Hypothalamus (tissue), 51 donors: Measurements from ENCODE around the gene MAN1C1.

Experiments used
- DNase-seq, 51 donors: peaks; one replicate each; lab custom pipeline; 2025; lab: John Stamatoyannopoulos, UW

The MAN1C1 gene

GRCh38 chr1:25616095-25616986 is at the start of gene MAN1C1:
Gene MAN1C1, plus strand, starts transcription at chr1:25616791. Its CDS starts 1,007 bp downstream, at chr1:25617798.
- DNase-seq = peak; percentile 43 to 97 (median 89)

GRCh38 chr1:25567710-25568089 is 48.9 kb upstream of the MAN1C1 start:
- no peak for DNase-seq

- peak in 10 of 51 donors; percentile 18 to 68 (median 35) for DNase-seq
Observed at GRCh38 chr1:25568090-25568833, 48.3 kb upstream of the MAN1C1 start.

DNA sequence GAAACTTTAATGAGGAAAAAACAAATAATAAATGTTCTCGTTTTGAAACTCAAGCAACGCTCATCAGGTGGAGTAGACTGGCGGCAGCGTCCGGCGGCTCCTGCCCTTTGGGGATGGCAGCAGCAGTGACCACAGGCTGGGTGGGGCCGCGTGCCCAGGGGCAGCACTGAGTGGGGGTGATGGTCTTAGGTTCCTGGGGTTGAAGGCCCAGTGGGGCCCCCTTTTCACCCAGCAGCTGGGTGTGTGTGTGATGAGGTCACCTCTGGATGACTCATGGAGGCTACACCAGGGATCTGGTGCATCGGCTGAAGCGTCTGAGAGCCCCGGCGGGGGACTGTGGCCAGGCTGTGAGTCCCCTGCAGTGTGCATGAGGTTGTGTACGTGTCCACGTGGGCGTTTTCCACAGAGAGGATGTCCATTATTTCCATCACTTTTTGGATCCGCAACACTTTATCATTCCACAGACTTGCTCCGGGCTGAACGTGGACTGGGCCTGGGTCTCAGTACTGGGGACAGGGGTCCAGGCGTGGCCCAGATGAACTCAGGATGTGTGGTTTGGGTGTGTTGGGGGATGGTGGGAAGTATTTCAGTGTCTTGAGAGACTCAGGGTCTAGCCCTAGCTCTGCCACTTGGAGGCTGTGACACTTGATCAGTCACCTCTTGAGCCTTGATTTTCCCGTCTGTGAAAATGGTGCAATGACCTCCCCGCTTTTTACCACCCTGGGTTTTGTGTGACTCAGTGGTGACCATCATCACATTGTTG is 47.6 kb upstream of the MAN1C1 start:
- peak in 8 of 51 donors; percentile 19 to 46 (median 36) for DNase-seq

DNA sequence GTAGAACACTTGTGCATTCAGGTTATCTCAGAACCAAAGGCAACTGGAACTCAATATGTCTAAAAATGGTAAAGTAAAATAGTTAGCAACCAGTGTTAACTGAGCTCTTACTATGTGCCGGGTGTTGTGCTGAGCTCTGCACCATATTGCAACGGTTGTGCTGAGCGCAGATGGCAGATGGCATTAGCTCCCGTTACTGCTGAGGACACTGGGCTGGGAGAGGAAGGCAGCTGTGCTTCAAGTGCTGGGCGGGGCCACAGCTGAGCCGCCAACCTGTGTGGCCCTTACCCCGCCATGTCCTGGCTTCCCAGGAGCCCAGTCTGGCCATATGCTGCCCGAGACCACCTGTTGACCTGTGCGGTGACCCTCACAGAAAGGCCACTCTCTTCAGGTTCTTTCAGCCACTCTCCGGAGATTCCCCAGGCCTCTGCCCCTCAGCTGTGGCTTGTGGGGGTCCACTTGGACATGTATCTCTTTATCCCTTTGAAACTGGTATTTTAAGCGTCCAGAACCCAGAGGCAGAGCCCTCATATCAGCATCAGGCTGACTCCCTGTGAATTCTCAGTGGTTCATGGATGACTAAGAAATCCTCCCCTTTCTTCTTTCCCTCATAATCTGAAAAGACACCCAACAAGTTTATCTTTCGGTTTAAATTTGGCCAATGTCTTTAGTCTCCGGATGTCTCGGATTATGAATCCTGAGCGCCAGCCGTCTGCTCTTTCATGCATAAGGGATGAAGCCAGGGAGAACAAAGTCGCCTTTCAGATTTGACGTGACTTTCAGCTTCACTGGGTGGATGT is 46.8 kb upstream of the MAN1C1 start:
- DNase-seq = peak in 8 of 51 donors; percentile 23 to 46 (median 29)

GRCh38 chr1:25570798-25571521 is 45.6 kb upstream of the MAN1C1 start:
- DNase-seq = no peak

- no peak for DNase-seq
Observed at GRCh38 chr1:25571522-25571970, 45.0 kb upstream of the MAN1C1 start.

DNA sequence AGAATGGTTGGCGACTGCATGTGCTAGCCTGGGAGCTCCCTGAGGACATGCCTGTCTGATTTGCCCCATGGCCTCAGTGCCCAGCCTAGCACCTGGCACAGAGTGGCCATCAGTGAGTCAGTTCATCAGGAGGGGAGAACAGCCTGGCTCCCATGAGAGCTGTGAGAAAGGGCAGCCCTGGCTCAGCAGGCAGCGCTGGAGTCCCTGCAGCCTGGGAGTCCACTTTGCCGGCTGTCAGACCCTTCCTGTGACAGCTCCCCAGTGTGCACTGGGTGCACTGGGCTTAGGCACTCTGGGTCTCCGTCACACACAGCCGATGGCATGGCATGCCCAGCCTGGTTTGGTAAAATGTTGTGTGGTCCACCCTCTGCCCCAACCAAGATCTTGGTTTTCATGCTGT is 44.5 kb upstream of the MAN1C1 start:
- DNase-seq = no peak

DNA sequence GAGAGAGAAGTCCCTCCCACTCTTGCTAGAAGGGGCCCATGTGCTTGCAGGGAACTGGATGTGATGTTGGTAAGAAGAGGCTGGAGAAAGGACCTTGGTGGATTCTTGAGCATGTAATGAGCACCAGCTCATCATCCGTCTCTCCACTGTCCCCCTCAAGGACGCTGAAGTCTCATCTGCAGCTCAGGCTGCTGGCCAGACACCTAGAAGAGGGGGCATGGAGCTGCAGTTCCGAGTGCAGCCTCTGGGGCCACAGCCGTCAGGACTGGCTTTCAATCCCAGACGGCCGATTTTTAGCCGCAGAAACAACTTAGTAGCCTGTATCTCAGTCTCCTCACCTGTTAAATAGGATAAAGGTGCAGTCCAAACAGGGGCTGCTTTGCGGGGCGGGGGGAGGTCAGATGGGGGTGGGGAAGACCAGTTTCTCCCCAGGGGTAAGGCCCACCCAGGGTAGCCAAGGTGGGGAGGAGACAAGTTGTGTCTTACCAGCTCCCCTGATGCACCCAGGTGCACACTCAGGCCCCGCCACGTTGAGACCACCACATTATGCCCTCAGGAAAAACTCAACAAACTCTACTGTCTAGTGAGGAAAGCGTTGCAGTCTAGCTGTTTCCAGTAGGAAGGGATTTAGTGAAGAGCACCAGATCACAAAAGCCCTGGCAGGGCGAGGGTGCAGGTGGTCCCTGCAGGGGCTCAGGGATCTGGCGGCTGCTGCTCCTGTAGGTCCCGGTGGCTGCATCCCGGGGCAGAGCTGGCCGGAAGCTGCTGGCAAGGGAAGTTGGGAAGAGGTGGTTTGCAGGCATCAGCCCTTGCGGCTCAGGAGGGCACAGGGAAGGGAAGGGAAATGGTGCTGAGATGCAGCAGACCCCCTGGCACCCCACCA is 43.6 kb upstream of the MAN1C1 start:
- DNase-seq = peak in 10 of 51 donors; percentile 13 to 52 (median 34)

- DNase-seq = no peak
Observed at GRCh38 chr1:25573591-25573930, 43.0 kb upstream of the MAN1C1 start.

DNA sequence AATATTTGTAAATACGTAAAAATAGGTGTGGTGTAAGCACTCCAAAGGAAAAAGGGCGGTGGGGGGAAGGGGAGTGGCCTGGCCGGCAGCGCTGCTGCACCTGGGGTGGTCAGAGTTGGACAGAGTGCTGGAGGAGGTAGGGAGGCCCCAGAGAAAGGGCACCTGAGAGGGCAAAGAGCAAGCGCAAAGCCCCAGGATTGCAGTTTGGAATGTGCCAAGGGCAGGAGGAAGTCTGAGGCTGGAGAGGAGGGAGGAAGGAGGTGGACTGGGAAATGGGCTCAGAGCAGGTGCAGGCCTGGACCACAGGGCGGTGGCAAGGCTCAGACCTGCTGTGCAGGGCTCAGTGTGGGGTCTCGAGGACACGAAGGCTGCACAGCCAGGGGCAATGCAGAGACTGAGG is 42.6 kb upstream of the MAN1C1 start:
- no peak for DNase-seq

GRCh38 chr1:25575191-25575590 is 41.4 kb upstream of the MAN1C1 start:
- DNase-seq = no peak

GRCh38 chr1:25576459-25577133 is 40.0 kb upstream of the MAN1C1 start:
- no peak for DNase-seq

DNA sequence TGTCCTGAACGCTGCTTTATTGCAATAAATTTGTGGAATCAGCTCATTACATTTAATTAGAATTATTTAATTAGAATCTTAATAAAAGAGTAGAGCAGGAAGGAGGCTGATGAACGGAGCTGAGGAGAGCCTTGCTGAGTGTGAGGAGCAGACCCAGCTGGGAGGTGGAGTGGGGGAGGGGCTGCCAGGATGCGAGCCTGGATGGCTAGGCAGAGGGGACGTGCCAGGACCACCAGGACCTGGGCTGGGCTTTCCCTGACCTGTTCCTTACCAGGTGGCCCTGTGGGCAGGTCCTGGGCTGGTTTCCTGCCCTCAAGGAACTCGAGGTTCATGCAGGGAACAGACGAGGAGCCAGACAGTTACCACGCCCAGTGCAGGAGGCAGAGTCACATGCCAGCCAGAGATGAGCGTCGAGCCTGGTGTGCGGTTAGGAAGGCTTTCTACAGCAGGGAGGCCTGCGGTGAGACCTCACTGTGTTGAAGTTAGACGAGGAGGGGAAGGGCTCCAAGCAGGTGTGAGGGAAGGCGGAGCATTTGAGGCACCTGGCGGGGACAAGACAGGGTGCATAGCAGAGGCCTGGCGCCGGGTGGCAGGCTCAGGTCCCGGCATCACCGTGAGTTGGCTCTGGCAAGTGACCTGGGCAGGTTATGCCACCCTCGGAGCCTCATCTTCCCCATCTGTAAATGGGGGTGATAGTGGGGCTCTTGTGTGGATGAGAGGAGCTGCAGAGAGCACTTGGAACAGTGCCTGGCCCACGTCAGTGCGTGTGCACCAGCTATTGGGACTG is 39.3 kb upstream of the MAN1C1 start:
- no peak for DNase-seq

DNA sequence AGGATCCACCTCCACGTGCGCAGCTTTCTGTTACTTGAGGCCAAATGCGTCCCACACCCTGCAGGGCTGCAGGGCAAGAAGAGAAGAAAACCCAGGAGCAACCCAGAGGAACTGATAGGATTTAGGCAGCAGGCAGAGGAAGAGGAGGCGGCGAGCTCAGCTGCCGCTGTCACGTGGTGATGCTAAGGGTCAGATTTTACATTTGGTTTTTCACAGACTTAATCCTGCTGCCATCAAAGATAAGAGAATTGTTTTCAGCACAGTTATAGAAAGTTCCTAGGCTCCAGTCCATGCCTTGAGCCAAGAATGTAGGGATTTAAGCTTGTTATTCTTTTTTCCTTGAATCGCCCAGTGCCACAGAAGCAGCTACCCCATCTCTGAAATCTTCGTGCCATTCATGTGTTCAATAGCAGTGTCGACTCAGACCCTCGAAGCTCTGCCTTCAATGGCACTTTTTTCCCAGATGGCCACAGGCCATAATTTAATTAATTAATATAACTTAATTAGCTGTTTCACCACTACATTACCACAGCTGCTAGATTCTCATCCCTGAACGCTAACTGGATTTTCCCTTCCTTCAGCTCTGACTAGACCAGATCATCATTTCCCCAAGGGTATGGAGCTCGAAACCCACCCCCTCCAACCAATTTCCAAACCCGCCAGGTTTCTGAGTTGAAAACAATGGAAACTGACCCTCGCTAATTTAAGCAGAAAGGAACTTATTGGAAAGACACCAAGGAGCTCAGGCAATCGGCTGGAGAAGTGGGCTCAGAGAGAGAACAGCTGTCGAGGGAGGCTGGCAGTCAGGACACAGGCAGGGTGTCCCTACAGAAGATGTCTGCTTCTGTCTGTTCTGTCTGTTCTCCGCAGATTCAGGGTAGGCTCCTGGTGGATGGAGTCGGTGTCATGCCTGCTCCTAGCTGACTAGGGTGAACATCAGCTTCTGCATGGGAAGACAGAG is 37.0 kb upstream of the MAN1C1 start:
- no peak for DNase-seq

GRCh38 chr1:25580927-25581326 is 35.7 kb upstream of the MAN1C1 start:
- DNase-seq = no peak
